ENCODE results near the gene PHLDA1. TPM values are rescaled to one million over a fixed set of nuclear protein-coding genes. Genes with fewer than 3 reads are reported as not detected.

The PHLDA1 gene
- total and polyA plus RNA-seq, 2 of the 4 experiments (the other 2 are of a cell fraction) = 27.8 to 32.4 TPM

GRCh38 chr12:76043377-76043776, 11.8 kb upstream of the PHLDA1 start:
- Histone ChIP-seq H3K23ac (ENCODE audit: low read depth, low read length) (no peak overlapping the region), H4K8ac (ENCODE audit: low read depth in 2 of 2, low read length in 2 of 2) (no peak overlapping the region), H3K4me1 (ENCODE audit: control insufficient read depth, insufficient read depth, low read length) (no peaks in the 10 kb centered on the region; the same call in 1 of the 2 replicates), H2BK20ac (ENCODE audit: low read depth, low read length) (no peak overlapping the region), H3K9me1 (ENCODE audit: insufficient read depth, low read length) (no peaks in the 10 kb centered on the region), H3K79me1 (ENCODE audit: low read depth in 1 of 2, low read length in 2 of 2) (peaks cover 13 to 17% of the 10 kb centered on the region in 2 experiments; a peak in 3 of 4 replicates), H3K4ac (ENCODE audit: low read depth, low read length) (no peak overlapping the region), H2BK5ac (ENCODE audit: low read depth, low read length, poor library complexity, severe bottlenecking) (no peak overlapping the region), H2BK120ac (ENCODE audit: low read depth, low read length) (no peak overlapping the region), H4K91ac (ENCODE audit: insufficient read depth, low read depth, low read length) (no peak overlapping the region), H2BK15ac (ENCODE audit: low read depth, low read length) (no peak overlapping the region), H3K4me2 (ENCODE audit: low read depth, low read length) (no peak overlapping the region), H3K9ac (ENCODE audit: low read depth, low read length) (no peak overlapping the region), H3K36me3 (ENCODE audit: control insufficient read depth, insufficient read depth, low read length) (peaks cover 8% of the 10 kb centered on the region), H3K14ac (replicated peaks; ENCODE audit: low read depth, low read length) (no peak overlapping the region), H4K20me1 (ENCODE audit: insufficient read depth, low read length) (no peaks in the 10 kb centered on the region), H2AK9ac (replicated peaks; ENCODE audit: low read depth, low read length, poor library complexity) (no peak overlapping the region), H3K27ac (ENCODE audit: insufficient read depth, low read length) (no peak overlapping the region), H2AFZ (replicated peaks; ENCODE audit: low read length, poor library complexity) (no peak overlapping the region), H3K4me3 (ENCODE audit: insufficient read depth, low read depth, low read length) (no peak overlapping the region), H4K5ac (ENCODE audit: low read depth, low read length) (no peak overlapping the region), H3K56ac (ENCODE audit: extremely low read depth, insufficient read depth, low read length) (no peak overlapping the region), H2AK5ac (ENCODE audit: low read depth, low read length) (no peak overlapping the region), H3K27me3 (ENCODE audit: control insufficient read depth, insufficient read depth, low read length) (no peaks in the 10 kb centered on the region), H3K18ac (ENCODE audit: low read depth, low read length) (no peak overlapping the region), H3K9me3 (ENCODE audit: control insufficient read depth, insufficient read depth, low read length) (no peaks in the 10 kb centered on the region)
- in situ Hi-C loops (cut with MboI; ENCODE audit: low sequenced_read_pairs) (loop anchor here (25.0 kb wide), 1 partner anchor 706 kb away; the partner anchor contains the start of genes CAPS2 and GLIPR1L1), intact Hi-C loops (cut with micrococcal nuclease) (no loop called here), dilution Hi-C loops (cut with HindIII; ENCODE audit: low sequenced_read_pairs, unreplicated experiment) (no loop called here)
- CTCF ChIA-PET = no interaction called here
- BruUV-seq (replicated peaks) = no TSS peak
- ATAC-seq (ENCODE audit: low read depth) (no peak), DNase-seq (no peak)
- TF ChIP-seq, protein P1, sequence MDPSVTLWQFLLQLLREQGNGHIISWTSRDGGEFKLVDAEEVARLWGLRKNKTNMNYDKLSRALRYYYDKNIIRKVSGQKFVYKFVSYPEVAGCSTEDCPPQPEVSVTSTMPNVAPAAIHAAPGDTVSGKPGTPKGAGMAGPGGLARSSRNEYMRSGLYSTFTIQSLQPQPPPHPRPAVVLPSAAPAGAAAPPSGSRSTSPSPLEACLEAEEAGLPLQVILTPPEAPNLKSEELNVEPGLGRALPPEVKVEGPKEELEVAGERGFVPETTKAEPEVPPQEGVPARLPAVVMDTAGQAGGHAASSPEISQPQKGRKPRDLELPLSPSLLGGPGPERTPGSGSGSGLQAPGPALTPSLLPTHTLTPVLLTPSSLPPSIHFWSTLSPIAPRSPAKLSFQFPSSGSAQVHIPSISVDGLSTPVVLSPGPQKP (IDR thresholded peaks at IDR 0.05; ENCODE audit: borderline replicate concordance, low read depth, low read length) = no peak
- no peak for TF ChIP-seq SMC3 (IDR thresholded peaks at IDR 0.05; ENCODE audit: low read depth, low read length)
- TF ChIP-seq RAD21 (IDR thresholded peaks at IDR 0.05; ENCODE audit: low read length) = no peak
- POLR2A ChIA-PET (ENCODE audit: unreplicated experiment) = no interaction called here
- no CpG with 5 or more reads among the region's 4 CpGs for WGBS, 2 experiments (ENCODE audit: extremely low coverage in 2 of 2, insufficient read length in 1 of 2)
